GM12878 (cell line): Measurements from ENCODE around the gene ZNF43. TPM values are rescaled to one million over a fixed set of nuclear protein-coding genes. Genes with fewer than 3 reads are reported as not detected.

Experiments
- ATAC-seq: fragments of 200-7000 bp; cut with Tn5 transposase; 3 replicates; pipeline ENCODE4 v1.9.1; 2020; ENCODE audit warnings: mild to moderate bottlenecking, moderate library complexity
- BruUV-seq: library from RNA; stranded (reverse); fragments of 400-500 nt; replicated peaks from 2 replicates; lab custom pipeline; 2021; lab: Mats Ljungman, UMichigan
- CTCF ChIA-PET: fragments of 300-600 bp; sonication (Branson Sonifier 250); formaldehyde crosslinking; extraction: SDS; loops from one replicate; lab custom pipeline; 2021; ENCODE audit warnings: inconsistent platforms; lab: Yijun Ruan, JAX
- POLR2A ChIA-PET: fragments of 350-600 bp; formaldehyde crosslinking; extraction: SDS; loops from one replicate; lab custom pipeline; 2021; ENCODE audit warnings: inconsistent platforms; lab: Charles Lee
- RAD21 ChIA-PET: fragments of 300-600 bp; sonication (Branson Sonifier 250); formaldehyde crosslinking; loops from one replicate; lab custom pipeline; 2023; ENCODE audit warnings: antibody characterized with exemption; ENCODE audit not compliant: unreplicated experiment; lab: Charles Lee
- SMC1A ChIA-PET: fragments of 300-600 bp; sonication (Branson Sonifier 250); formaldehyde crosslinking; loops from one replicate; lab custom pipeline; 2023; ENCODE audit not compliant: unreplicated experiment, uncharacterized antibody; lab: Charles Lee
- DNase-seq: peaks from one replicate; pipeline ENCODE4 v3.0.0-alpha.2; 2011; ENCODE audit warnings: low read depth, low spot score
- FAIRE-seq: peaks from 3 replicates; lab custom pipeline; 2011; peaks lifted over from hg19 to GRCh38; lab: Jason Lieb, UNC
- H2AFZ ChIP-seq: 2 replicates; pipeline ENCODE4 v1.6.0; 2011; ENCODE audit warnings: low read depth, low read length, control low read depth; ENCODE audit not compliant: control insufficient read depth
- H3K27ac ChIP-seq: 2 replicates; pipeline ENCODE4 v1.5.1; 2011; ENCODE audit warnings: control low read depth; ENCODE audit not compliant: control insufficient read depth, insufficient read depth
- H3K27me3 ChIP-seq, 2 experiments: replicated peaks in 1 of 2; 2 replicates each; pipeline versions ENCODE4 v1.6.0 to v1.6.1; 2011; ENCODE audit warnings: low read length in 1 of 2; ENCODE audit not compliant: control insufficient read depth in 2 of 2, insufficient read depth in 2 of 2
- H3K36me3 ChIP-seq, 2 experiments: 2 replicates each; pipeline ENCODE4 v1.5.1; 2011; ENCODE audit warnings: low read length in 1 of 2; ENCODE audit not compliant: control insufficient read depth in 2 of 2, insufficient read depth in 2 of 2
- H3K4me1 ChIP-seq: 2 replicates; pipeline ENCODE4 v1.6.1; 2011; ENCODE audit warnings: mild to moderate bottlenecking, low read length, moderate library complexity, mixed read lengths; ENCODE audit not compliant: control insufficient read depth, insufficient read depth
- H3K4me2 ChIP-seq: 2 replicates; pipeline ENCODE4 v1.6.0; 2011; ENCODE audit warnings: control low read depth; ENCODE audit not compliant: control insufficient read depth, insufficient read depth
- H3K4me3 ChIP-seq: fragments of 200-600 bp; sonication (generic); 2 replicates; pipeline ENCODE4 v1.5.1; 2016
- H3K79me2 ChIP-seq: 2 replicates; pipeline ENCODE4 v1.6.0; 2011; ENCODE audit warnings: low read length; ENCODE audit not compliant: control insufficient read depth, insufficient read depth
- H3K9ac ChIP-seq: 2 replicates; pipeline ENCODE4 v1.8.0; 2011; ENCODE audit warnings: low read length, control low read depth, mixed read lengths; ENCODE audit not compliant: control insufficient read depth, insufficient read depth
- H3K9me3 ChIP-seq: replicated peaks from 3 replicates; pipeline ENCODE4 v1.5.1; 2011; ENCODE audit warnings: mild to moderate bottlenecking, low read length; ENCODE audit not compliant: control insufficient read depth, insufficient read depth
- H4K20me1 ChIP-seq: 2 replicates; pipeline ENCODE4 v1.6.0; 2011; ENCODE audit not compliant: control insufficient read depth, insufficient read depth
- BACH1 ChIP-seq: fragments of 450-650 bp; IDR thresholded peaks from 2 replicates; pipeline ENCODE4 v1.6.1; 2017; ENCODE audit warnings: mild to moderate bottlenecking, borderline replicate concordance
- BHLHE40 ChIP-seq, 2 experiments: fragments of 450-650 bp in 1 of 2; IDR thresholded peaks; 2 replicates each; pipeline ENCODE4 v1.6.1; 2011 to 2017; ENCODE audit warnings: low read depth in 2 of 2, borderline replicate concordance in 1 of 2, improper control_type of control experiment in 1 of 2, low read length in 1 of 2, mild to moderate bottlenecking in 1 of 2
- CREM ChIP-seq: IDR thresholded peaks from 2 replicates; pipeline ENCODE4 v1.6.1; 2014; ENCODE audit warnings: antibody characterized with exemption, low read depth
- GATAD2B ChIP-seq: fragments of 450-650 bp; conservative IDR thresholded peaks from 2 replicates; pipeline ENCODE4 v1.6.1; 2017; ENCODE audit warnings: low read depth, mild to moderate bottlenecking, moderate library complexity
- HDAC2 ChIP-seq: fragments of 200-600 bp; sonication (generic); IDR thresholded peaks from 2 replicates; pipeline ENCODE4 v1.6.1; 2017
- IKZF2 ChIP-seq, 2 experiments: fragments of 450-650 bp; IDR thresholded peaks; 2 replicates each; pipeline ENCODE4 v1.6.1; 2017; ENCODE audit warnings: mild to moderate bottlenecking in 2 of 2, moderate library complexity in 2 of 2
- MTA2 ChIP-seq: fragments of 450-650 bp; IDR thresholded peaks from 2 replicates; pipeline ENCODE4 v1.6.1; 2016; ENCODE audit warnings: low read depth, mild to moderate bottlenecking, moderate library complexity
- NFYB ChIP-seq: IDR thresholded peaks from 2 replicates; pipeline ENCODE4 v1.6.1; 2011; ENCODE audit warnings: low read depth, mild to moderate bottlenecking, low read length, improper control_type of control experiment, moderate library complexity; ENCODE audit not compliant: insufficient read depth
- PML ChIP-seq: IDR thresholded peaks from 2 replicates; pipeline ENCODE4 v1.6.1; 2012; ENCODE audit warnings: low read length, inconsistent platforms
- RCOR1 ChIP-seq: conservative IDR thresholded peaks from 2 replicates; pipeline ENCODE4 v1.6.1; 2012; ENCODE audit warnings: low read depth, low read length, improper control_type of control experiment
- RELA ChIP-seq: fragments of 450-650 bp; IDR thresholded peaks from 2 replicates; pipeline ENCODE4 v1.8.0; 2014; ENCODE audit warnings: borderline replicate concordance; ENCODE audit not compliant: partially characterized antibody
- SP1 ChIP-seq: IDR thresholded peaks from one replicate; pipeline ENCODE4 v1.6.1; 2011; ENCODE audit warnings: low read depth, low read length
- ZNF622 ChIP-seq: fragments of 450-650 bp; IDR thresholded peaks from 2 replicates; pipeline ENCODE4 v1.6.1; 2017; ENCODE audit warnings: mild to moderate bottlenecking, inconsistent platforms
- WGBS: methylation state at CpG from one replicate; pipeline ENCODE4 v1.1.6; 2016; ENCODE audit warnings: low lambda C conversion rate; ENCODE audit not compliant: insufficient replicate concordance, insufficient coverage; ENCODE audit errors: missing lambda C conversion rate; 5-methylcytosine and 5-hydroxymethylcytosine counted together
- in situ Hi-C: fragments of 300-500 bp; cut with MboI; formaldehyde crosslinking; loops from 9 replicates; pipeline ENCODE4 v1.14.3; 2018; ENCODE audit warnings: mixed read lengths
- intact Hi-C: fragments of 100-400 bp; cut with micrococcal nuclease; formaldehyde crosslinking; loops from one replicate; pipeline ENCODE4 v1.14.2; 2022; ENCODE audit not compliant: unreplicated experiment
- polyA plus RNA-seq, 11 experiments: library from polyadenylated mRNA; depleted of rRNA in 4 of 11; unstranded in 6 of 11; stranded (reverse) in 5 of 11; fragments of >200 nt; fragmentation: Nextera tagmentation in 4 of 11; fragmentation: Illumina TruSeq in 1 of 11; extraction: Ambion mirVana in 4 of 11; extraction: Trizol in 1 of 11; gene quantifications; 1 replicate in 1 of 11; 2 replicates in 10 of 11; pipeline versions ENCODE4 v1.2.1 to v1.2.3, GENCODE V29; 2011 to 2016; ENCODE audit warnings: inconsistent platforms in 2 of 11, missing spikeins in 2 of 11, low read depth in 1 of 11
- total RNA-seq, 4 experiments: library from RNA; depleted of rRNA in 3 of 4; stranded (reverse); fragments of >200 nt in 3 of 4; fragmentation: Illumina TruSeq in 1 of 4; extraction: Trizol in 1 of 4; gene quantifications; 2 replicates each; pipeline versions ENCODE4 v1.2.1 to v1.2.3, GENCODE V29; 2013 to 2021
- TF ChIP-seq, protein P1 (sequence below): IDR thresholded peaks from 2 replicates; pipeline ENCODE4 v1.6.1; 2011; ENCODE audit warnings: low read depth, mild to moderate bottlenecking, low read length, moderate library complexity, borderline replicate concordance; ENCODE audit errors: extremely low read depth
- TF ChIP-seq, protein P2 (sequence below): fragments of 450-650 bp; IDR thresholded peaks from 2 replicates; pipeline ENCODE4 v1.6.1; 2017; ENCODE audit warnings: low read depth, mild to moderate bottlenecking, moderate library complexity
- TF ChIP-seq, protein P3 (sequence below): IDR thresholded peaks from 2 replicates; pipeline ENCODE4 v1.6.1; 2012; ENCODE audit warnings: low read depth, low read length, improper control_type of control experiment
- TF ChIP-seq, protein P4 (sequence below): fragments of 450-650 bp; conservative IDR thresholded peaks from 2 replicates; pipeline ENCODE4 v1.6.1; 2017; ENCODE audit warnings: mild to moderate bottlenecking, moderate library complexity

ZNF43 gene
- total and polyA plus RNA-seq, 10 of the 15 experiments (the other 5 are each of a cell fraction or from before 2014, with no cell fraction given) = 0.07 to 1.0 (median 0.38) TPM

DNA sequence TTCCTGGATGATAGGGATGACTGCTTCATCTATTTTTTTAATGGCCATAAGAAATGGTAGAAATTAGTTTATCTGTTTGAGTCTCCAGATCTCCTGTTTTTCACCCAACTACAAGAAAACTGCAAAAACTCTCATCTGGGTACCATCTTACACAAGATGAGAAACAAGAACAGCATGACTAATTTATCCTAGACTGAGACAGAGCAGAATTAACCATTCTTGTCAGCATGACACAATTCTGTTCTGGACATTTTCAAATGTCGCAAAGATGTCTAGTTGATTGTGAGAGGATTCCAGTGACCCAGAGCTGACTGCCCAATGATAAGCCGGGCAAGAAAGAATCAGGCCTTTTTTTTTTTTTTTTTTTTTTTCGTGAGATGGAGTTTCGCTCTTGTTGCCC lies 12.8 kb downstream of the ZNF43 start:
- DNase-seq (no peak), FAIRE-seq (no peak), ATAC-seq (no peak)
- H3K9ac ChIP-seq = no peak overlapping the region
- ChIA-PET SMC1A (no interaction called here), CTCF (no interaction called here), POLR2A (no interaction called here), RAD21 (no interaction called here)
- H3K27ac ChIP-seq = no peak overlapping the region
- in situ Hi-C loops = no loop called here
- no peak overlapping the region for H2AFZ ChIP-seq
- BruUV-seq = no TSS peak
- no peaks in the 10 kb centered on the region for H3K4me1 ChIP-seq
- H3K27me3 ChIP-seq = no peaks in the 10 kb centered on the region
- H3K9me3 ChIP-seq = no peaks in the 10 kb centered on the region; the same call in 2 of the 3 replicates
- no peaks in the 10 kb centered on the region for H3K79me2 ChIP-seq
- no peaks in the 10 kb centered on the region for H4K20me1 ChIP-seq
- no peaks in the 10 kb centered on the region for H3K36me3 ChIP-seq
- no peak overlapping the region for H3K4me3 ChIP-seq
- no peak overlapping the region for H3K4me2 ChIP-seq
- intact Hi-C loops = no loop called here
- 73% methylated on average over 2 of the region's 4 CpGs for WGBS
- TF ChIP-seq CREM (no peak), MTA2 (no peak), BACH1 (no peak), PML (no peak), GATAD2B (no peak), NFYB (no peak), BHLHE40 (IDR thresholded peaks at IDR 0.05; ENCODE audit: borderline replicate concordance in 1 of 2, low read depth in 2 of 2, low read length in 1 of 2) (no peak), RELA (no peak), HDAC2 (no peak), RCOR1 (no peak), IKZF2 (IDR thresholded peaks at IDR 0.05) (no peak), SP1 (no peak), ZNF622 (no peak)
- TF ChIP-seq, protein P1, sequence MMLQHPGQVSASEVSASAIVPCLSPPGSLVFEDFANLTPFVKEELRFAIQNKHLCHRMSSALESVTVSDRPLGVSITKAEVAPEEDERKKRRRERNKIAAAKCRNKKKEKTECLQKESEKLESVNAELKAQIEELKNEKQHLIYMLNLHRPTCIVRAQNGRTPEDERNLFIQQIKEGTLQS = no peak
- TF ChIP-seq, protein P2, sequence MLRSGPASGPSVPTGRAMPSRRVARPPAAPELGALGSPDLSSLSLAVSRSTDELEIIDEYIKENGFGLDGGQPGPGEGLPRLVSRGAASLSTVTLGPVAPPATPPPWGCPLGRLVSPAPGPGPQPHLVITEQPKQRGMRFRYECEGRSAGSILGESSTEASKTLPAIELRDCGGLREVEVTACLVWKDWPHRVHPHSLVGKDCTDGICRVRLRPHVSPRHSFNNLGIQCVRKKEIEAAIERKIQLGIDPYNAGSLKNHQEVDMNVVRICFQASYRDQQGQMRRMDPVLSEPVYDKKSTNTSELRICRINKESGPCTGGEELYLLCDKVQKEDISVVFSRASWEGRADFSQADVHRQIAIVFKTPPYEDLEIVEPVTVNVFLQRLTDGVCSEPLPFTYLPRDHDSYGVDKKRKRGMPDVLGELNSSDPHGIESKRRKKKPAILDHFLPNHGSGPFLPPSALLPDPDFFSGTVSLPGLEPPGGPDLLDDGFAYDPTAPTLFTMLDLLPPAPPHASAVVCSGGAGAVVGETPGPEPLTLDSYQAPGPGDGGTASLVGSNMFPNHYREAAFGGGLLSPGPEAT = no peak
- TF ChIP-seq, protein P3, sequence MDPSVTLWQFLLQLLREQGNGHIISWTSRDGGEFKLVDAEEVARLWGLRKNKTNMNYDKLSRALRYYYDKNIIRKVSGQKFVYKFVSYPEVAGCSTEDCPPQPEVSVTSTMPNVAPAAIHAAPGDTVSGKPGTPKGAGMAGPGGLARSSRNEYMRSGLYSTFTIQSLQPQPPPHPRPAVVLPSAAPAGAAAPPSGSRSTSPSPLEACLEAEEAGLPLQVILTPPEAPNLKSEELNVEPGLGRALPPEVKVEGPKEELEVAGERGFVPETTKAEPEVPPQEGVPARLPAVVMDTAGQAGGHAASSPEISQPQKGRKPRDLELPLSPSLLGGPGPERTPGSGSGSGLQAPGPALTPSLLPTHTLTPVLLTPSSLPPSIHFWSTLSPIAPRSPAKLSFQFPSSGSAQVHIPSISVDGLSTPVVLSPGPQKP = no peak
- TF ChIP-seq, protein P4, sequence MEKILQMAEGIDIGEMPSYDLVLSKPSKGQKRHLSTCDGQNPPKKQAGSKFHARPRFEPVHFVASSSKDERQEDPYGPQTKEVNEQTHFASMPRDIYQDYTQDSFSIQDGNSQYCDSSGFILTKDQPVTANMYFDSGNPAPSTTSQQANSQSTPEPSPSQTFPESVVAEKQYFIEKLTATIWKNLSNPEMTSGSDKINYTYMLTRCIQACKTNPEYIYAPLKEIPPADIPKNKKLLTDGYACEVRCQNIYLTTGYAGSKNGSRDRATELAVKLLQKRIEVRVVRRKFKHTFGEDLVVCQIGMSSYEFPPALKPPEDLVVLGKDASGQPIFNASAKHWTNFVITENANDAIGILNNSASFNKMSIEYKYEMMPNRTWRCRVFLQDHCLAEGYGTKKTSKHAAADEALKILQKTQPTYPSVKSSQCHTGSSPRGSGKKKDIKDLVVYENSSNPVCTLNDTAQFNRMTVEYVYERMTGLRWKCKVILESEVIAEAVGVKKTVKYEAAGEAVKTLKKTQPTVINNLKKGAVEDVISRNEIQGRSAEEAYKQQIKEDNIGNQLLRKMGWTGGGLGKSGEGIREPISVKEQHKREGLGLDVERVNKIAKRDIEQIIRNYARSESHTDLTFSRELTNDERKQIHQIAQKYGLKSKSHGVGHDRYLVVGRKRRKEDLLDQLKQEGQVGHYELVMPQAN = no peak
